Neural cell (in vitro differentiated cells): Measurements from ENCODE around the gene LHX4. TPM values are rescaled to one million over a fixed set of nuclear protein-coding genes. Genes with fewer than 3 reads are reported as not detected.

Experiments used
- H2AFZ ChIP-seq: fragments of 200-600, 300-800 bp; sonication (generic), shearing (Covaris generic); 2 replicates; pipeline ENCODE4 v1.6.0; 2014; ENCODE audit warnings: low read depth, mild to moderate bottlenecking, antibody characterized with exemption, low read length, moderate library complexity
- H3F3A ChIP-seq: fragments of 200-600 bp; shearing (Covaris generic); 2 replicates; pipeline ENCODE4 v1.6.1; 2016; ENCODE audit warnings: mild to moderate bottlenecking, moderate library complexity, mixed read lengths, antibody characterized with exemption, low read length; ENCODE audit not compliant: insufficient read depth, poor library complexity, severe bottlenecking
- H3K27ac ChIP-seq: fragments of 200-600, 300-800 bp; sonication (generic), shearing (Covaris generic); 2 replicates; pipeline ENCODE4 v1.5.1; 2014; ENCODE audit warnings: mild to moderate bottlenecking, low read length, moderate library complexity
- H3K27me3 ChIP-seq: fragments of 300-800, 200-600 bp; sonication (generic), shearing (Covaris generic); 2 replicates; pipeline ENCODE4 v1.6.0; 2014; ENCODE audit warnings: mild to moderate bottlenecking, low read depth, low read length, moderate library complexity; ENCODE audit not compliant: insufficient read depth
- H3K36me3 ChIP-seq: fragments of 300-800, 200-600 bp; sonication (generic), shearing (Covaris generic); 2 replicates; pipeline ENCODE4 v1.5.1; 2014; ENCODE audit warnings: mild to moderate bottlenecking, antibody characterized with exemption, low read length, moderate library complexity; ENCODE audit not compliant: insufficient read depth
- H3K4me2 ChIP-seq: fragments of 300-800, 200-600 bp; sonication (generic), shearing (Covaris generic); 2 replicates; pipeline ENCODE4 v1.6.0; 2014; ENCODE audit warnings: mild to moderate bottlenecking, low read length
- H3K4me3 ChIP-seq: fragments of 300-800, 200-600 bp; sonication (generic), shearing (Covaris generic); 2 replicates; pipeline ENCODE4 v1.5.1; 2014; ENCODE audit warnings: mild to moderate bottlenecking, low read length, moderate library complexity
- H3K79me2 ChIP-seq: fragments of 200-600 bp; shearing (Covaris generic); replicated peaks from 2 replicates; pipeline ENCODE4 v1.6.0; 2014; ENCODE audit warnings: mild to moderate bottlenecking, low read length, moderate library complexity; ENCODE audit not compliant: insufficient read depth
- H3K9ac ChIP-seq: fragments of 300-800, 200-600 bp; sonication (generic), shearing (Covaris generic); 2 replicates; pipeline ENCODE4 v1.6.1; 2016; ENCODE audit warnings: mild to moderate bottlenecking, low read length, mixed read lengths
- H3K9me2 ChIP-seq: fragments of 200-600 bp; shearing (Covaris generic); 2 replicates; pipeline ENCODE4 v1.6.1; 2016; ENCODE audit warnings: mild to moderate bottlenecking, low read length, mixed read lengths; ENCODE audit not compliant: insufficient read depth
- H3K9me3 ChIP-seq: fragments of 200-600, 300-800 bp; sonication (generic), shearing (Covaris generic); 2 replicates; pipeline ENCODE4 v1.6.1; 2016; ENCODE audit warnings: mild to moderate bottlenecking, mixed run types, low read length, moderate library complexity, mixed read lengths
- H4K20me1 ChIP-seq: fragments of 200-600 bp; shearing (Covaris generic); 2 replicates; pipeline ENCODE4 v1.6.1; 2016; ENCODE audit warnings: mild to moderate bottlenecking, mixed run types; ENCODE audit not compliant: insufficient read depth
- CTCF ChIP-seq: fragments of 450-650 bp; IDR thresholded peaks from 2 replicates; pipeline ENCODE4 v1.5.1; 2014; ENCODE audit warnings: antibody characterized with exemption, mild to moderate bottlenecking, moderate library complexity; ENCODE audit not compliant: poor library complexity, severe bottlenecking
- EP300 ChIP-seq: fragments of 450-650 bp; conservative IDR thresholded peaks from 2 replicates; pipeline ENCODE4 v1.6.1; 2014; ENCODE audit warnings: antibody characterized with exemption, mild to moderate bottlenecking, moderate library complexity; ENCODE audit not compliant: poor library complexity, severe bottlenecking
- EZH2 ChIP-seq: fragments of 200-600, 300-800 bp; shearing (Covaris generic), sonication (generic); IDR thresholded peaks from 2 replicates; pipeline ENCODE4 v1.6.1; 2014; ENCODE audit warnings: antibody characterized with exemption, low read length, borderline replicate concordance, mild to moderate bottlenecking; ENCODE audit not compliant: insufficient read depth, poor library complexity, severe bottlenecking
- MXI1 ChIP-seq: fragments of 450-650 bp; conservative IDR thresholded peaks from 2 replicates; pipeline ENCODE4 v1.6.1; 2014; ENCODE audit warnings: antibody characterized with exemption, mild to moderate bottlenecking; ENCODE audit not compliant: poor library complexity, severe bottlenecking
- POLR2AphosphoS5 ChIP-seq: IDR thresholded peaks from 2 replicates; pipeline ENCODE4 v1.6.1; 2012
- RAD21 ChIP-seq: fragments of 450-650 bp; conservative IDR thresholded peaks from 2 replicates; pipeline ENCODE4 v1.6.1; 2014; ENCODE audit warnings: antibody characterized with exemption, mild to moderate bottlenecking, moderate library complexity
- REST ChIP-seq: IDR thresholded peaks from 2 replicates; pipeline ENCODE4 v1.6.1; 2012; ENCODE audit warnings: borderline replicate concordance
- SMC3 ChIP-seq: fragments of 450-650 bp; conservative IDR thresholded peaks from 2 replicates; pipeline ENCODE4 v1.6.1; 2014; ENCODE audit warnings: antibody characterized with exemption, mild to moderate bottlenecking, moderate library complexity; ENCODE audit not compliant: poor library complexity
- TAF1 ChIP-seq: IDR thresholded peaks from 2 replicates; pipeline ENCODE4 v1.6.1; 2012; ENCODE audit warnings: low read depth
- polyA plus RNA-seq: library from polyadenylated mRNA; depleted of rRNA; stranded (reverse); fragments of >200 nt; gene quantifications from 2 replicates; pipeline ENCODE4 v1.2.3, GENCODE V29; 2014

Gene LHX4
- polyA plus RNA-seq, 1 donor from 2014 or later, result not detected

- Histone ChIP-seq H3F3A (no peaks in the 10 kb centered on the region), H3K9me3 (no peaks in the 10 kb centered on the region), H4K20me1 (no peaks in the 10 kb centered on the region), H2AFZ (no peak overlapping the region), H3K9me2 (no peaks in the 10 kb centered on the region), H3K27me3 (no peaks in the 10 kb centered on the region), H3K9ac (no peak overlapping the region), H3K4me2 (no peak overlapping the region), H3K4me3 (no peak overlapping the region), H3K36me3 (no peaks in the 10 kb centered on the region), H3K79me2 (no peaks in the 10 kb centered on the region), H3K27ac (no peak overlapping the region)
- TF ChIP-seq TAF1 (no peak), EZH2 (no peak), REST (no peak), MXI1 (no peak), POLR2AphosphoS5 (no peak), CTCF (no peak), RAD21 (no peak), EP300 (no peak), SMC3 (no peak)
Observed at GRCh38 chr1:180260541-180260940, 30.5 kb downstream of the LHX4 start.

- H4K20me1 ChIP-seq, result no peaks in the 10 kb centered on the region
- H3K4me2 ChIP-seq, result no peak overlapping the region
- H3K36me3 ChIP-seq, result no peaks in the 10 kb centered on the region
- H3F3A ChIP-seq, result no peaks in the 10 kb centered on the region
- no peaks in the 10 kb centered on the region for H3K9me2 ChIP-seq
- no peak overlapping the region for H2AFZ ChIP-seq
- no peaks in the 10 kb centered on the region for H3K9me3 ChIP-seq
- no peaks in the 10 kb centered on the region for H3K27me3 ChIP-seq
- no peak overlapping the region for H3K9ac ChIP-seq
- TF ChIP-seq SMC3, result no peak
- no peak for TF ChIP-seq EP300
- no peak for TF ChIP-seq MXI1
- no peak for TF ChIP-seq POLR2AphosphoS5
- no peak for TF ChIP-seq CTCF
- no peak for TF ChIP-seq TAF1
- TF ChIP-seq REST, result no peak
- no peak overlapping the region for H3K4me3 ChIP-seq
- H3K27ac ChIP-seq, result no peak overlapping the region
- no peaks in the 10 kb centered on the region for H3K79me2 ChIP-seq
Observed at GRCh38 chr1:180261030-180261429, 31.0 kb downstream of the LHX4 start.
